A549 (cell line): ENCODE data around the gene ZBTB48.

Source experiments
- CTCF ChIP-seq: fragments of >200 bp; sonication (Bioruptor Twin); formaldehyde crosslinking; IDR thresholded peaks from 3 replicates; pipeline ENCODE4 v1.5.1; 2016
- EP300 ChIP-seq, 2 experiments: fragments of >200 bp; sonication (Bioruptor Twin); formaldehyde crosslinking; IDR thresholded peaks; 2 replicates in 1 of 2; 3 replicates in 1 of 2; pipeline ENCODE4 v1.6.1; 2016 to 2017
- HOXA7 ChIP-seq: fragments of 250-450 bp; sonication (Bioruptor Pico); IDR thresholded peaks from 2 replicates; pipeline ENCODE4 v1.5.0; 2020; ENCODE audit warnings: mild to moderate bottlenecking, moderate library complexity
- MAFK ChIP-seq: fragments of 450-650 bp; IDR thresholded peaks from 2 replicates; pipeline ENCODE4 v1.6.1; 2014; ENCODE audit not compliant: partially characterized antibody
- MAX ChIP-seq: IDR thresholded peaks from 2 replicates; pipeline ENCODE4 v1.6.1; 2012
- PBX3 ChIP-seq: IDR thresholded peaks from 2 replicates; pipeline ENCODE4 v1.6.1; 2012
- POLR2A ChIP-seq: IDR thresholded peaks from 2 replicates; pipeline ENCODE4 v1.6.1; 2012; ENCODE audit warnings: mild to moderate bottlenecking, low read length
- RFX5 ChIP-seq: fragments of 450-650 bp; IDR thresholded peaks from 2 replicates; pipeline ENCODE4 v1.7.1; 2014; ENCODE audit warnings: antibody characterized with exemption, mild to moderate bottlenecking, moderate library complexity

GRCh38 chr1:6627841-6628545 is 48.2 kb downstream of the ZBTB48 start:
- TF ChIP-seq MAFK (no peak), CTCF (no peak), MAX (no peak), EP300 (IDR thresholded peaks at IDR 0.05) (no peak), PBX3 (no peak), POLR2A (no peak), RFX5 (no peak), HOXA7 (CRISPR knock-in tag) (no peak)
